C4-2B (cell line): Measurements from ENCODE around the gene SYNE4.

ENCODE experiments used
- CTCF ChIP-seq: fragments of 450-650 bp; conservative IDR thresholded peaks from 2 replicates; pipeline ENCODE4 v1.5.1; 2017; ENCODE audit warnings: mild to moderate bottlenecking
- ZFX ChIP-seq: fragments of 450-650 bp; IDR thresholded peaks from 2 replicates; pipeline ENCODE4 v1.6.1; 2017

GRCh38 chr19:35990771-35991730 lies 17.6 kb downstream of the SYNE4 start:
- TF ChIP-seq CTCF (no peak), ZFX (no peak)
